GM12878 (cell line): ENCODE results near the gene MYO18B.

ENCODE experiments used
- EP300 ChIP-seq, 2 experiments: fragments of 150-350 bp in 1 of 2; IDR thresholded peaks; 2 replicates each; pipeline ENCODE4 v1.6.1; 2011 to 2012; ENCODE audit warnings: low read depth in 2 of 2, low read length in 2 of 2, borderline replicate concordance in 1 of 2, improper control_type of control experiment in 1 of 2, inconsistent platforms in 1 of 2; ENCODE audit not compliant: control insufficient read depth in 1 of 2
- TF ChIP-seq, protein P1 (sequence below), 3 experiments: IDR thresholded peaks in 2 of 3; conservative IDR thresholded peaks in 1 of 3; 2 replicates each; pipeline ENCODE4 v1.5.1; 2011; ENCODE audit warnings: low read depth in 3 of 3, low read length in 3 of 3, mild to moderate bottlenecking in 3 of 3, control low read depth in 2 of 3, moderate library complexity in 2 of 3, inconsistent platforms in 1 of 3, mixed read lengths in 1 of 3; ENCODE audit not compliant: control insufficient read depth in 2 of 3, insufficient read depth in 1 of 3; ENCODE audit errors: extremely low read depth in 1 of 3

DNA sequence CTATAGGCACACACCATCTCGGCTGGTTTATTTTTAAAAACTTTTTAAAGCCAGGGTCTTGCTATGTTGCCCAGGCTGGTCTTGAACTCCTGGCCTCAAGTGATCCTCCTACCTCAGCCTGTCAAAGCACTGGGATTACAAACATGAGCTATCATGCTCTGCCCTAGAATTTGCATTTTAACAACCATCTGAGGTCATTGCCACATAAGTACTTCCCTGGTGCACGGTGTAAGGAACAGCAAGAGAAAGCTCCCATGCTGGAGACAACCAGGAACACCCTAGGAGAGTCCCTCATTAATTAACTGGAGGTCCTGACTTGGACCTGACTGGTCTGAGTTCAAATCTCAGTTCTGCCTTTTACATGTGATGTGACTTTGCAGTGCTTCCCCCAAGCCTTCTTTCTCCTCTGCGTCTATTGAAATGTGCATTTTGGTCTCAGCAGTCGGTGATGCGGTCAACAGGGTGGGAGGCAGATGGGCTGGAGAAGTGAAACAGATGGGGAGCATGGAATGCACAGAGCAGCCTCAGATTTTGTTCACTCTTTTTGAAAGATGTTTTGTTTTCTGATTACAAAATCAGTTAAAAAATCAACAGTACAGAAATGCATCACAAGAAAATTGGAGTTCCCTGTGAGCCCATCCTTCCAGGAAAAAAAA lies 146.5 kb downstream of the MYO18B start:
- TF ChIP-seq, protein P1, sequence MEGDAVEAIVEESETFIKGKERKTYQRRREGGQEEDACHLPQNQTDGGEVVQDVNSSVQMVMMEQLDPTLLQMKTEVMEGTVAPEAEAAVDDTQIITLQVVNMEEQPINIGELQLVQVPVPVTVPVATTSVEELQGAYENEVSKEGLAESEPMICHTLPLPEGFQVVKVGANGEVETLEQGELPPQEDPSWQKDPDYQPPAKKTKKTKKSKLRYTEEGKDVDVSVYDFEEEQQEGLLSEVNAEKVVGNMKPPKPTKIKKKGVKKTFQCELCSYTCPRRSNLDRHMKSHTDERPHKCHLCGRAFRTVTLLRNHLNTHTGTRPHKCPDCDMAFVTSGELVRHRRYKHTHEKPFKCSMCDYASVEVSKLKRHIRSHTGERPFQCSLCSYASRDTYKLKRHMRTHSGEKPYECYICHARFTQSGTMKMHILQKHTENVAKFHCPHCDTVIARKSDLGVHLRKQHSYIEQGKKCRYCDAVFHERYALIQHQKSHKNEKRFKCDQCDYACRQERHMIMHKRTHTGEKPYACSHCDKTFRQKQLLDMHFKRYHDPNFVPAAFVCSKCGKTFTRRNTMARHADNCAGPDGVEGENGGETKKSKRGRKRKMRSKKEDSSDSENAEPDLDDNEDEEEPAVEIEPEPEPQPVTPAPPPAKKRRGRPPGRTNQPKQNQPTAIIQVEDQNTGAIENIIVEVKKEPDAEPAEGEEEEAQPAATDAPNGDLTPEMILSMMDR (IDR thresholded peaks at IDR 0.05 in 2 of 3, conservative IDR thresholded peaks at IDR 0.05 in 1 of 3; ENCODE audit: control insufficient read depth in 2 of 3, extremely low read depth in 1 of 3, insufficient read depth in 1 of 3, low read depth in 3 of 3, low read length in 3 of 3), result no peak
- no peak for TF ChIP-seq EP300 (IDR thresholded peaks at IDR 0.05; ENCODE audit: borderline replicate concordance in 1 of 2, control insufficient read depth in 1 of 2, low read depth in 2 of 2, low read length in 2 of 2)
